HCT116 (cell line): ENCODE results near the gene NAPB. TPM values are rescaled to one million over a fixed set of nuclear protein-coding genes. Genes with fewer than 3 reads are reported as not detected.

ENCODE experiments used
- ATAC-seq: fragments of 200-7000 bp; cut with Tn5 transposase; 2 replicates; pipeline ENCODE4 v1.9.1; 2020; ENCODE audit warnings: mild to moderate bottlenecking, moderate library complexity
- BruUV-seq: library from RNA; stranded (reverse); fragments of 400-500 nt; replicated peaks from 2 replicates; lab custom pipeline; 2021; lab: Mats Ljungman, UMichigan
- CTCF ChIA-PET: fragments of 300-600 bp; sonication (Branson Sonifier 250); formaldehyde crosslinking; loops from one replicate; lab custom pipeline; 2021; ENCODE audit warnings: antibody characterized with exemption; lab: Charles Lee
- POLR2A ChIA-PET: fragments of 300-600, 350-600 bp; sonication (Branson Sonifier 250); formaldehyde crosslinking; loops from one replicate; lab custom pipeline; 2021; ENCODE audit warnings: antibody characterized with exemption; lab: Charles Lee
- RAD21 ChIA-PET, 2 experiments: fragments of 300-600 bp; sonication (Branson Sonifier 250); formaldehyde crosslinking; loops; one replicate each; lab custom pipeline; 2023; ENCODE audit warnings: low total read pairs in 2 of 2; ENCODE audit not compliant: uncharacterized antibody in 2 of 2, unreplicated experiment in 2 of 2, low non-redundant PET in 1 of 2; lab: Charles Lee
- DNase-seq: peaks from one replicate; pipeline ENCODE4 v3.0.0-alpha.2; 2010; ENCODE audit warnings: low read depth, low spot score
- H2AFZ ChIP-seq: fragments of 200-600 bp; shearing (Covaris generic), sonication (generic); 2 replicates; pipeline ENCODE4 v1.6.1; 2017; ENCODE audit warnings: low read depth, mixed run types, mixed read lengths, antibody characterized with exemption, low read length; ENCODE audit not compliant: poor library complexity, severe bottlenecking
- H3K27ac ChIP-seq: 2 replicates; pipeline ENCODE4 v1.5.1; 2012; ENCODE audit warnings: low read depth, low read length
- H3K27me3 ChIP-seq: fragments of 200-600 bp; sonication (generic); 2 replicates; pipeline ENCODE4 v1.6.1; 2016; ENCODE audit warnings: mixed run types, low read length, mixed read lengths; ENCODE audit not compliant: insufficient read depth
- H3K36me3 ChIP-seq, 2 experiments: fragments of 200-500 bp in 1 of 2; fragments of 200-600 bp in 1 of 2; sonication (Bioruptor generic) in 1 of 2; sonication (generic) in 1 of 2; 2 replicates each; pipeline versions ENCODE4 v1.5.1 to v1.6.1; 2014 to 2016; ENCODE audit warnings: low read length in 2 of 2, inconsistent platforms in 1 of 2, mixed read lengths in 1 of 2, mixed run types in 1 of 2; ENCODE audit not compliant: insufficient read depth in 2 of 2, control insufficient read depth in 1 of 2
- H3K4me1 ChIP-seq, 2 experiments: fragments of 200-600 bp in 1 of 2; sonication (generic) in 1 of 2; 2 replicates each; pipeline versions ENCODE4 v1.5.1 to v1.6.1; 2012 to 2017; ENCODE audit warnings: low read length in 2 of 2, inconsistent platforms in 1 of 2, mild to moderate bottlenecking in 1 of 2, mixed read lengths in 1 of 2, mixed run types in 1 of 2, moderate library complexity in 1 of 2; ENCODE audit not compliant: insufficient read depth in 2 of 2, control insufficient read depth in 1 of 2
- H3K4me2 ChIP-seq: fragments of 200-600 bp; sonication (generic); 2 replicates; pipeline ENCODE4 v1.6.1; 2017; ENCODE audit warnings: mixed run types, low read length, mixed read lengths
- H3K4me3 ChIP-seq, 2 experiments: fragments of 200-600 bp in 1 of 2; sonication (generic) in 1 of 2; replicated peaks in 1 of 2; 2 replicates each; pipeline ENCODE4 v1.5.1; 2011 to 2016; ENCODE audit warnings: low read length in 2 of 2, control low read depth in 1 of 2, low read depth in 1 of 2, mild to moderate bottlenecking in 1 of 2, mixed read lengths in 1 of 2, mixed run types in 1 of 2
- H3K79me2 ChIP-seq: fragments of 200-600 bp; sonication (generic); 2 replicates; pipeline ENCODE4 v1.6.1; 2017; ENCODE audit warnings: mild to moderate bottlenecking, mixed run types, low read length, moderate library complexity, mixed read lengths; ENCODE audit not compliant: insufficient read depth
- H3K9ac ChIP-seq: fragments of 200-600 bp; sonication (generic); 2 replicates; pipeline ENCODE4 v1.6.1; 2016; ENCODE audit warnings: low read length, mixed read lengths
- H3K9me2 ChIP-seq: fragments of 200-600 bp; sonication (generic), shearing (Covaris generic); 2 replicates; pipeline ENCODE4 v1.6.1; 2017; ENCODE audit warnings: mixed run types, mild to moderate bottlenecking, moderate library complexity; ENCODE audit not compliant: insufficient read depth
- H3K9me3 ChIP-seq, 2 experiments: fragments of 200-500 bp in 1 of 2; fragments of 200-600 bp in 1 of 2; sonication (Bioruptor generic) in 1 of 2; sonication (generic) in 1 of 2; 2 replicates each; pipeline ENCODE4 v1.6.1; 2014 to 2017; ENCODE audit warnings: low read length in 2 of 2, mixed read lengths in 2 of 2, inconsistent platforms in 1 of 2, low read depth in 1 of 2, mild to moderate bottlenecking in 1 of 2, mixed run types in 1 of 2, moderate library complexity in 1 of 2; ENCODE audit not compliant: control insufficient read depth in 1 of 2, insufficient read depth in 1 of 2
- H4K20me1 ChIP-seq: fragments of 200-600 bp; sonication (generic), shearing (Covaris generic); 2 replicates; pipeline ENCODE4 v1.6.1; 2017; ENCODE audit warnings: mixed run types, mild to moderate bottlenecking, moderate library complexity; ENCODE audit not compliant: insufficient read depth
- CBX3 ChIP-seq: IDR thresholded peaks from 2 replicates; pipeline ENCODE4 v1.6.1; 2012; ENCODE audit warnings: low read depth
- CEBPB ChIP-seq: IDR thresholded peaks from 2 replicates; pipeline ENCODE4 v1.6.1; 2012; ENCODE audit warnings: low read depth
- FOSL1 ChIP-seq: IDR thresholded peaks from 2 replicates; pipeline ENCODE4 v1.6.1; 2012; ENCODE audit warnings: low read depth
- JUND ChIP-seq: IDR thresholded peaks from 2 replicates; pipeline ENCODE4 v1.6.1; 2012
- POLR2AphosphoS5 ChIP-seq: IDR thresholded peaks from 2 replicates; pipeline ENCODE4 v1.6.1; 2011; ENCODE audit warnings: mild to moderate bottlenecking, low read depth, low read length, moderate library complexity
- RAD21 ChIP-seq: IDR thresholded peaks from 2 replicates; pipeline ENCODE4 v1.6.1; 2012; ENCODE audit warnings: low read depth, mild to moderate bottlenecking
- REST ChIP-seq: IDR thresholded peaks from 2 replicates; pipeline ENCODE4 v1.6.1; 2012; ENCODE audit warnings: low read depth
- SIN3A ChIP-seq: IDR thresholded peaks from 2 replicates; pipeline ENCODE4 v1.6.1; 2012; ENCODE audit warnings: low read depth
- ZBTB33 ChIP-seq: IDR thresholded peaks from 2 replicates; pipeline ENCODE4 v1.6.1; 2011; ENCODE audit warnings: mild to moderate bottlenecking, low read length, moderate library complexity; ENCODE audit not compliant: insufficient replicate concordance; ENCODE audit errors: extremely low read depth
- intact Hi-C: fragments of 100-400 bp; cut with micrococcal nuclease; formaldehyde crosslinking; loops from 2 replicates; pipeline ENCODE4 v1.10.0; 2022
- total RNA-seq: library from RNA; stranded (reverse); gene quantifications from one replicate; pipeline ENCODE4 v1.2.1, GENCODE V29; 2021; ENCODE audit not compliant: unreplicated experiment

Gene NAPB
- total RNA-seq, 1 experiment from 2014 or later, result 7.9 TPM

GRCh38 chr20:23341073-23341472, 80.2 kb downstream of the NAPB start:
- H3K27ac ChIP-seq, result no peak overlapping the region
- ChIA-PET POLR2A (interaction anchor here (1.3 to 2.3 kb wide), 2 partner anchors 9 to 649 kb away, joined by 6 to 8 read pairs; no protein-coding TSS in a partner anchor), RAD21 (interaction anchor here (0.9 to 2.1 kb wide), 4 partner anchors 9 to 656 kb away, joined by 4 to 9 read pairs (median 5); no protein-coding TSS in a partner anchor), CTCF (interaction anchor here (0.7 to 3.9 kb wide), 13 partner anchors 9 to 1007 kb away, joined by 3 to 70 read pairs (median 4); partner anchors contain the start of gene NXT1)
- no peaks in the 10 kb centered on the region for H4K20me1 ChIP-seq
- DNase-seq (no peak), ATAC-seq (no peak)
- H2AFZ ChIP-seq, result no peak overlapping the region
- H3K36me3 ChIP-seq, result no peaks in the 10 kb centered on the region
- peaks cover 18% of the 10 kb centered on the region; the same call in 1 of the 2 replicates for H3K27me3 ChIP-seq
- no peaks in the 10 kb centered on the region for H3K4me1 ChIP-seq
- no peaks in the 10 kb centered on the region for H3K9me3 ChIP-seq
- H3K9ac ChIP-seq, result no peak overlapping the region
- H3K79me2 ChIP-seq, result no peaks in the 10 kb centered on the region
- intact Hi-C loops, result loop anchor here (5.0 kb wide), 1 partner anchor 1004 kb away; no protein-coding TSS in a partner anchor
- H3K4me2 ChIP-seq, result no peak overlapping the region
- TF ChIP-seq SIN3A, result no peak
- no peak for TF ChIP-seq FOSL1
- TF ChIP-seq CBX3, result no peak
- no peak for TF ChIP-seq RAD21
- TF ChIP-seq JUND, result no peak
- TF ChIP-seq CEBPB, result no peak
- no peak for TF ChIP-seq ZBTB33
- no peak for TF ChIP-seq POLR2AphosphoS5
- TF ChIP-seq REST, result no peak
- H3K9me2 ChIP-seq, result no peaks in the 10 kb centered on the region
- H3K4me3 ChIP-seq, result no peak overlapping the region
- BruUV-seq, result no TSS peak
